ENCODE results near the gene ANKH. TPM values are rescaled to one million over a fixed set of nuclear protein-coding genes. Genes with fewer than 3 reads are reported as not detected.
A peak's percentile ranks its signal among the peaks of the same experiment; 100 is the strongest.

The ANKH gene
- total and polyA plus RNA-seq, 2 of the 13 experiments (the other 11 are each of a cell fraction or from before 2014, with no cell fraction given), result 25.0 to 36.0 TPM

DNA sequence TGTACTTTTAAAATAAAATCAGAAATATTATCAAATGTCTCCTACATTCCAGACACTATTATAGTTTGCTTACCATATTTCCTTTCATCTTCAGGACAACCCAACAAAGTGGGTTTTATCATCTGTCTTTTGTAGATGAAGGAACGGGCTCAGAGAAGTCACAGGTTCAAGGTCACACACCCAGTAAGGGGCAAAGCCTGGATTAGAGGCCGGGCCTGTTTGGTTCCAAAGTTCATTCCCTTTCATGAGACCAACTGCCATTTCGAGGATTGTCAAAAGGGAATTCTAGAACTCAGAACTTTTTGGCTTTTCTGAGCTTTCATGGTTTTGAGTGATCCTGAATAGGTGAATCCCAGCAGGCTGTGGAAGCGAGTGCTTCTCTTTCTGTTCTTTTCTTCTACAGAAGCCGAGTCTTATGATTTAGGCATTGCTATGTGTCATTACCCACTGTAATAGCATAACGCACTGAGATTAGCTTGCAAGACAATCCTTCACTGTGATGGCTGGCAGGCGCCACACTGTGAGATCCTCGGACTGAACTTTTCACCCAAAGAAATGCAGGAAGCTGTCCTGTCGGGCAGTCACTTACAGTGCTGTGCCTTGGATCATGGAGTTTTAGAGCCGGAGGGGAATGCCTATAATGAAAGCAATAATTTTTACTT is 43.8 kb upstream of the ANKH start (continued):
- TF ChIP-seq, protein P1, sequence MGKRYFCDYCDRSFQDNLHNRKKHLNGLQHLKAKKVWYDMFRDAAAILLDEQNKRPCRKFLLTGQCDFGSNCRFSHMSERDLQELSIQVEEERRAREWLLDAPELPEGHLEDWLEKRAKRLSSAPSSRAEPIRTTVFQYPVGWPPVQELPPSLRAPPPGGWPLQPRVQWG (CRISPR knock-in tag; IDR thresholded peaks at IDR 0.05; ENCODE audit: borderline replicate concordance, low read depth), result no peak
- TF ChIP-seq SOX5 (CRISPR knock-in tag; IDR thresholded peaks at IDR 0.05; ENCODE audit: borderline replicate concordance) (peak; percentile 66), ZSCAN12 (CRISPR knock-in tag; IDR thresholded peaks at IDR 0.05) (no peak), ZFY (CRISPR knock-in tag; IDR thresholded peaks at IDR 0.05) (0 out of 2 replicates have a peak, but pooled peaks have one; percentile 14), ERF (CRISPR knock-in tag; IDR thresholded peaks at IDR 0.05) (0 out of 2 replicates have a peak, but pooled peaks have one; percentile 38), ZBTB7B (CRISPR knock-in tag; IDR thresholded peaks at IDR 0.05) (0 out of 2 replicates have a peak, but pooled peaks have one; percentile 32), HNF4A (CRISPR knock-in tag; IDR thresholded peaks at IDR 0.05) (peak; percentile 96), ZNF331 (CRISPR knock-in tag; IDR thresholded peaks at IDR 0.05) (peak; percentile 64; the same call in 1 of the 2 replicates), ADNP (CRISPR knock-in tag; IDR thresholded peaks at IDR 0.05) (0 out of 2 replicates have a peak, but pooled peaks have one; percentile 53), HDAC6 (IDR thresholded peaks at IDR 0.05; ENCODE audit: low read depth, low read length) (no peak), CBX5 (CRISPR knock-in tag; IDR thresholded peaks at IDR 0.05; ENCODE audit: borderline replicate concordance) (no peak), ZBTB7A (CRISPR knock-in tag; IDR thresholded peaks at IDR 0.05) (no peak), SMC3 (IDR thresholded peaks at IDR 0.05; ENCODE audit: low read length) (no peak), SIX4 (CRISPR knock-in tag; IDR thresholded peaks at IDR 0.05) (no peak)
- TF ChIP-seq, protein P2, sequence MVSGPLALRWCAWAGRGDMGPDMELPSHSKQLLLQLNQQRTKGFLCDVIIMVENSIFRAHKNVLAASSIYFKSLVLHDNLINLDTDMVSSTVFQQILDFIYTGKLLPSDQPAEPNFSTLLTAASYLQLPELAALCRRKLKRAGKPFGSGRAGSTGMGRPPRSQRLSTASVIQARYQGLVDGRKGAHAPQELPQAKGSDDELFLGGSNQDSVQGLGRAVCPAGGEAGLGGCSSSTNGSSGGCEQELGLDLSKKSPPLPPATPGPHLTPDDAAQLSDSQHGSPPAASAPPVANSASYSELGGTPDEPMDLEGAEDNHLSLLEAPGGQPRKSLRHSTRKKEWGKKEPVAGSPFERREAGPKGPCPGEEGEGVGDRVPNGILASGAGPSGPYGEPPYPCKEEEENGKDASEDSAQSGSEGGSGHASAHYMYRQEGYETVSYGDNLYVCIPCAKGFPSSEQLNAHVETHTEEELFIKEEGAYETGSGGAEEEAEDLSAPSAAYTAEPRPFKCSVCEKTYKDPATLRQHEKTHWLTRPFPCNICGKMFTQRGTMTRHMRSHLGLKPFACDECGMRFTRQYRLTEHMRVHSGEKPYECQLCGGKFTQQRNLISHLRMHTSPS (CRISPR knock-in tag; IDR thresholded peaks at IDR 0.05; ENCODE audit: low read depth), result no peak
- TF ChIP-seq, protein P3, sequence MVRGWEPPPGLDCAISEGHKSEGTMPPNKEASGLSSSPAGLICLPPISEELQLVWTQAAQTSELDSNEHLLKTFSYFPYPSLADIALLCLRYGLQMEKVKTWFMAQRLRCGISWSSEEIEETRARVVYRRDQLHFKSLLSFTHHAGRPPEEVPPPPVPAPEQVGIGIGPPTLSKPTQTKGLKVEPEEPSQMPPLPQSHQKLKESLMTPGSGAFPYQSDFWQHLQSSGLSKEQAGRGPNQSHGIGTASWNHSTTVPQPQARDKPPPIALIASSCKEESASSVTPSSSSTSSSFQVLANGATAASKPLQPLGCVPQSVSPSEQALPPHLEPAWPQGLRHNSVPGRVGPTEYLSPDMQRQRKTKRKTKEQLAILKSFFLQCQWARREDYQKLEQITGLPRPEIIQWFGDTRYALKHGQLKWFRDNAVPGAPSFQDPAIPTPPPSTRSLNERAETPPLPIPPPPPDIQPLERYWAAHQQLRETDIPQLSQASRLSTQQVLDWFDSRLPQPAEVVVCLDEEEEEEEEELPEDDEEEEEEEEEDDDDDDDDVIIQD (CRISPR knock-in tag; IDR thresholded peaks at IDR 0.05; ENCODE audit: low read depth), result peak; percentile 62; the same call in 1 of the 2 replicates
- TF ChIP-seq, protein P4, sequence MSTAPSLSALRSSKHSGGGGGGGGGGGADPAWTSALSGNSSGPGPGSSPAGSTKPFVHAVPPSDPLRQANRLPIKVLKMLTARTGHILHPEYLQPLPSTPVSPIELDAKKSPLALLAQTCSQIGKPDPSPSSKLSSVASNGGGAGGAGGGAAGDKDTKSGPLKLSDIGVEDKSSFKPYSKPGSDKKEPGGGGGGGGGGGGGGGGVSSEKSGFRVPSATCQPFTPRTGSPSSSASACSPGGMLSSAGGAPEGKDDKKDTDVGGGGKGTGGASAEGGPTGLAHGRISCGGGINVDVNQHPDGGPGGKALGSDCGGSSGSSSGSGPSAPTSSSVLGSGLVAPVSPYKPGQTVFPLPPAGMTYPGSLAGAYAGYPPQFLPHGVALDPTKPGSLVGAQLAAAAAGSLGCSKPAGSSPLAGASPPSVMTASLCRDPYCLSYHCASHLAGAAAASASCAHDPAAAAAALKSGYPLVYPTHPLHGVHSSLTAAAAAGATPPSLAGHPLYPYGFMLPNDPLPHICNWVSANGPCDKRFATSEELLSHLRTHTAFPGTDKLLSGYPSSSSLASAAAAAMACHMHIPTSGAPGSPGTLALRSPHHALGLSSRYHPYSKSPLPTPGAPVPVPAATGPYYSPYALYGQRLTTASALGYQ (CRISPR knock-in tag; IDR thresholded peaks at IDR 0.05), result no peak
- TF ChIP-seq, protein P5, sequence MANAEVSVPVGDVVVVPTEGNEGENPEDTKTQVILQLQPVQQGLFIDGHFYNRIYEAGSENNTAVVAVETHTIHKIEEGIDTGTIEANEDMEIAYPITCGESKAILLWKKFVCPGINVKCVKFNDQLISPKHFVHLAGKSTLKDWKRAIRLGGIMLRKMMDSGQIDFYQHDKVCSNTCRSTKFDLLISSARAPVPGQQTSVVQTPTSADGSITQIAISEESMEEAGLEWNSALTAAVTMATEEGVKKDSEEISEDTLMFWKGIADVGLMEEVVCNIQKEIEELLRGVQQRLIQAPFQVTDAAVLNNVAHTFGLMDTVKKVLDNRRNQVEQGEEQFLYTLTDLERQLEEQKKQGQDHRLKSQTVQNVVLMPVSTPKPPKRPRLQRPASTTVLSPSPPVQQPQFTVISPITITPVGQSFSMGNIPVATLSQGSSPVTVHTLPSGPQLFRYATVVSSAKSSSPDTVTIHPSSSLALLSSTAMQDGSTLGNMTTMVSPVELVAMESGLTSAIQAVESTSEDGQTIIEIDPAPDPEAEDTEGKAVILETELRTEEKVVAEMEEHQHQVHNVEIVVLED (CRISPR knock-in tag; IDR thresholded peaks at IDR 0.05; ENCODE audit: borderline replicate concordance), result no peak
- TF ChIP-seq, protein P6, sequence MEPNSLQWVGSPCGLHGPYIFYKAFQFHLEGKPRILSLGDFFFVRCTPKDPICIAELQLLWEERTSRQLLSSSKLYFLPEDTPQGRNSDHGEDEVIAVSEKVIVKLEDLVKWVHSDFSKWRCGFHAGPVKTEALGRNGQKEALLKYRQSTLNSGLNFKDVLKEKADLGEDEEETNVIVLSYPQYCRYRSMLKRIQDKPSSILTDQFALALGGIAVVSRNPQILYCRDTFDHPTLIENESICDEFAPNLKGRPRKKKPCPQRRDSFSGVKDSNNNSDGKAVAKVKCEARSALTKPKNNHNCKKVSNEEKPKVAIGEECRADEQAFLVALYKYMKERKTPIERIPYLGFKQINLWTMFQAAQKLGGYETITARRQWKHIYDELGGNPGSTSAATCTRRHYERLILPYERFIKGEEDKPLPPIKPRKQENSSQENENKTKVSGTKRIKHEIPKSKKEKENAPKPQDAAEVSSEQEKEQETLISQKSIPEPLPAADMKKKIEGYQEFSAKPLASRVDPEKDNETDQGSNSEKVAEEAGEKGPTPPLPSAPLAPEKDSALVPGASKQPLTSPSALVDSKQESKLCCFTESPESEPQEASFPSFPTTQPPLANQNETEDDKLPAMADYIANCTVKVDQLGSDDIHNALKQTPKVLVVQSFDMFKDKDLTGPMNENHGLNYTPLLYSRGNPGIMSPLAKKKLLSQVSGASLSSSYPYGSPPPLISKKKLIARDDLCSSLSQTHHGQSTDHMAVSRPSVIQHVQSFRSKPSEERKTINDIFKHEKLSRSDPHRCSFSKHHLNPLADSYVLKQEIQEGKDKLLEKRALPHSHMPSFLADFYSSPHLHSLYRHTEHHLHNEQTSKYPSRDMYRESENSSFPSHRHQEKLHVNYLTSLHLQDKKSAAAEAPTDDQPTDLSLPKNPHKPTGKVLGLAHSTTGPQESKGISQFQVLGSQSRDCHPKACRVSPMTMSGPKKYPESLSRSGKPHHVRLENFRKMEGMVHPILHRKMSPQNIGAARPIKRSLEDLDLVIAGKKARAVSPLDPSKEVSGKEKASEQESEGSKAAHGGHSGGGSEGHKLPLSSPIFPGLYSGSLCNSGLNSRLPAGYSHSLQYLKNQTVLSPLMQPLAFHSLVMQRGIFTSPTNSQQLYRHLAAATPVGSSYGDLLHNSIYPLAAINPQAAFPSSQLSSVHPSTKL (CRISPR knock-in tag; IDR thresholded peaks at IDR 0.05), result peak; percentile 86
